Measurements from ENCODE around the gene SLC51B.
"Not testable (repeated sequence)": the region's sequence is repeated elsewhere in the genome, so short reads cannot be mapped to it uniquely, and the experiment has no call there.

Gene SLC51B

GRCh38 chr15:65042776-65043327 is 2.3 kb upstream of the SLC51B start:
- no peak for DNase-seq

GRCh38 chr15:65044218-65044617 is 969 bp upstream of the SLC51B start:
- not testable (repeated sequence) for DNase-seq

- no peak for DNase-seq
Observed at GRCh38 chr15:65048241-65048640, 3.1 kb downstream of the SLC51B start.

GRCh38 chr15:65049418-65049840 is 4.2 kb downstream of the SLC51B start:
- DNase-seq = peak; percentile 89

- DNase-seq = no peak
Observed at GRCh38 chr15:65050270-65050669, 5.1 kb downstream of the SLC51B start.

- DNase-seq = no peak
Observed at GRCh38 chr15:65051266-65051665, 6.1 kb downstream of the SLC51B start.

GRCh38 chr15:65052956-65053355 is 7.8 kb downstream of the SLC51B start:
- DNase-seq = no peak

- peak; percentile 59 for DNase-seq
Observed at GRCh38 chr15:65054333-65055200, 9.4 kb downstream of the SLC51B start.

- no peak for DNase-seq
Observed at GRCh38 chr15:65055201-65055870, 10.1 kb downstream of the SLC51B start.

GRCh38 chr15:65056106-65056505 is 10.9 kb downstream of the SLC51B start:
- DNase-seq = no peak

- DNase-seq = no peak
Observed at GRCh38 chr15:65056868-65057548, 11.8 kb downstream of the SLC51B start.

GRCh38 chr15:65057549-65057940 is 12.4 kb downstream of the SLC51B start:
- no peak for DNase-seq

GRCh38 chr15:65058394-65059368 is 13.5 kb downstream of the SLC51B start:
- DNase-seq = no peak

- DNase-seq = no peak
Observed at GRCh38 chr15:65059369-65059750, 14.2 kb downstream of the SLC51B start.

- DNase-seq = no peak
Observed at GRCh38 chr15:65059931-65060596, 14.9 kb downstream of the SLC51B start.

- DNase-seq = no peak
Observed at GRCh38 chr15:65060641-65061397, 15.6 kb downstream of the SLC51B start.

- DNase-seq = no peak
Observed at GRCh38 chr15:65062061-65062460, 16.9 kb downstream of the SLC51B start.

- DNase-seq = no peak
Observed at GRCh38 chr15:65062726-65063125, 17.5 kb downstream of the SLC51B start.

GRCh38 chr15:65066001-65066634 is 20.9 kb downstream of the SLC51B start:
- DNase-seq = no peak

GRCh38 chr15:65066635-65067316 is 21.6 kb downstream of the SLC51B start:
- DNase-seq = no peak

All from activated CD4-positive, alpha-beta T cell treated with anti-CD3 and anti-CD28 coated beads, Interleukin-2, amount 50 U/mL, for 16 hours (primary cell).